GM18507 (cell line): Measurements from ENCODE around the gene CFD.
A peak's percentile ranks its signal among the peaks of the same experiment; 100 is the strongest.
"Not testable (repeated sequence)": the region's sequence is repeated elsewhere in the genome, so short reads cannot be mapped to it uniquely, and the experiment has no call there.

ENCODE experiments used
- DNase-seq: peaks from one replicate; pipeline ENCODE4 v3.0.0; 2011; ENCODE audit warnings: low read depth; ENCODE audit not compliant: insufficient read length; ENCODE audit errors: extremely low spot score
- FAIRE-seq: peaks from 2 replicates; lab custom pipeline; 2011; peaks lifted over from hg19 to GRCh38; lab: Jason Lieb, UNC

CFD gene

GRCh38 chr19:884420-885211, 25.2 kb downstream of the CFD start:
- no peak for FAIRE-seq
- no peak for DNase-seq

- DNase-seq (no peak), FAIRE-seq (no peak)
Measured at GRCh38 chr19:885536-886224, 26.2 kb downstream of the CFD start.

GRCh38 chr19:887072-887471, 27.6 kb downstream of the CFD start:
- no peak for DNase-seq
- FAIRE-seq: no peak

DNA sequence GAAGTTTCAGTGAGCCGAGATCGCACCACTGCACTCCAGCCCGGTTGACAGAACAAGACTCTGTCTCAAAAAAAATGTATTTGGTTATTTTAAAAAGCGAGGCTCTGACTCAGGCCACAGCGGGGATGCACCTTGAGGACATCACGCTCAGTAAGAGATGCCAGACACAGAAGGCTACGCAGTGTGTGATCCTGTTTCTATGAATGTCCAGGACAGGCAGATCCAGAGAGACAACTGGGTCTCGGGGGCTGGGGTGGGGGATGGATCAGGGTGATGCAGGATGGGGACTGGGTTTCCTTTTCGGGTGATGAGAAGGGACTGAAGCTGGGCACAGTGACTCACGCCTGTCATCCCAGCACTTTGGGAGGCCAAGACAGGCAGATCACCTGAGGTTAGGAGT, 28.1 kb downstream of the CFD start:
- DNase-seq (no peak), FAIRE-seq (no peak)

GRCh38 chr19:888581-889385, 29.3 kb downstream of the CFD start:
- FAIRE-seq (peak; percentile 66), DNase-seq (no peak)

DNA sequence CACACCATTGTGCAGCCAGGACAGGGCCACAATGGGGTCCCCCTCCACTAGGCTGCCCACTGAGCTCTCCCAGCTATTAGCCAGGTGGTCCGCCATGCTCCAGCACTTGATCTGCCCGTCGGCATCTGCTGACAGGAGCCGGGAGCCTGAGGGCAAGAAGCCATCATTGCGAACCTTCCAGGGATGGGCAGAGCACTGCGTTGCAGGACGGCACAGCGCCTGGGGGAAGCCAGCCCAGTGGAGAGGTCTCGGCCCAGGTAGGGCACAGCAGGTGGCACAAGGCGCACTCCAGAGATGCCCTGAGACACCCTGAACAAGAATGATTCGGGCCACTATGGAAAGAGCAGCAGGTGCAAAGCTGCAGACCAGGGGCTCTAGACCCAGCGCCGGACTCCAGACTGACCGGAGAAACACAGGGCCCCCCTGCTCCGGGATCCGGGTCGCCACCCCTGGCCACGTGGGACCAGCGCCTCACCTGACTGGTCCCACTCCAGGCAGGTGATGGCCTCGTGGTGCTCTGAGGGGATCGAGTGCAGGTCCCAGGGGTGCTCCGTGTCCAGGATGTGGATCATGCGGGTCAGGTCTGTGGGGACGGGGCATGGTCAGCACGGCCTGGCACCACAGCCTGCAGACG, 30.3 kb downstream of the CFD start:
- FAIRE-seq (no peak), DNase-seq (no peak)

DNA sequence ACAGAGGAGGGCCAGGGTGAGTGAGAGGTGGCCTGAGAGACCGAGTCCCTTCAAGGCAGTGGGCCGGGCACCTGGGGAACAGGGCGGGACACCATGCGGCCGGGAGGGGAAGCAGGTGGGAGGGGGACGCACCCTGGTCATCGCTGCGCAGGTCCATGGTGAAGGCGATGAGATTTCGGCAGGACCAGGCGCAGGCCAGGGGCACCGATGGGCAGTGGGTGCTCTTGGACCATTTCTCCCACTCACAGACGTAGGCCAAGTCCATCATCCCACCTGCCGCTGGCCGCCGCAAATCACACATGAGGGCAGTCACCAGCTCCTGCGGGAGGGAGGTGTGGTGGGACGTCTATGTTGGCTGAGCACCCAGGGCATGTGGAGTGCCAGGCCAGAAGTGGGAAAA, 31.4 kb downstream of the CFD start:
- FAIRE-seq: no peak
- DNase-seq: no peak

GRCh38 chr19:891421-892200, 32.1 kb downstream of the CFD start:
- FAIRE-seq, DNase-seq: not testable (repeated sequence)

- DNase-seq (no peak), FAIRE-seq (no peak)
Measured at GRCh38 chr19:892243-892893, 32.9 kb downstream of the CFD start.

DNA sequence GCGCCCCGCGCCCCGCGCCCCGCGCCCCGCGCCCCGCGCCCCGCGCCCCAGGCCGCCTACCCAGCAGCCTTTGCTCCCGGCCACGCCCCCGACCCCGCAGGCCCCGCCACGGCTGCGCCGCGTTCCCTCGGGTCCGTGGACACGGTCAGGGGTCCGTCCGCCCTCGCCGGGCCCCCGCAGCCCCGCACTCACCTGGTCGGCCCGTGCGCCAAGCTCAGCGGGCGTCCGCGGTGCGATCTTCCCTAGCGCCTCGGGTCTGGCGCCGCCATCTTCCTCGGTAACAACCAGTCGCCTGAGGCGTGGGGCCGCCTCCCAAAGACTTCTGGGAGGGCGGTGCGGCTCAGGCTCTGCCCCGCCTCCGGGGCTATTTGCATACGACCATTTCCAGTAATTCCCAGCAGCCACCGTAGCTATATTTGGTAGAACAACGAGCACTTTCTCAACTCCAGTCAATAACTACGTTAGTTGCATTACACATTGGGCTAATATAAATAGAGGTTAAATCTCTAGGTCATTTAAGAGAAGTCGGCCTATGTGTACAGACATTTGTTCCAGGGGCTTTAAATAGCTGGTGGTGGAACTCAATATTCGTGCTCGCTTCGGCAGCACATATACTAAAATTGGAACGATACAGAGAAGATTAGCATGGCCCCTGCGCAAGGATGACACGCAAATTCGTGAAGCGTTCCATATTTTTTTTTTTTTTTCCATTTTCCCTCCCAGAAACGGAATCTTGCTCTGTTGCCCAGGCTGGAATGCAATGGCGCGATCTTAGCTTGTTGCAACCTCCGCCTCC, 33.6 kb downstream of the CFD start, which contains the start of the genes MED16 and RNU6-9:
MED16 (minus strand) TSS at position 294 of the 796 bp plus-strand sequence. CDS start 2,056 bp downstream, outside the sequence.
RNU6-9 (plus strand) TSS at position 591 of the 796 bp plus-strand sequence.
- DNase-seq (peak; percentile 97), FAIRE-seq (peak; percentile 87)

DNA sequence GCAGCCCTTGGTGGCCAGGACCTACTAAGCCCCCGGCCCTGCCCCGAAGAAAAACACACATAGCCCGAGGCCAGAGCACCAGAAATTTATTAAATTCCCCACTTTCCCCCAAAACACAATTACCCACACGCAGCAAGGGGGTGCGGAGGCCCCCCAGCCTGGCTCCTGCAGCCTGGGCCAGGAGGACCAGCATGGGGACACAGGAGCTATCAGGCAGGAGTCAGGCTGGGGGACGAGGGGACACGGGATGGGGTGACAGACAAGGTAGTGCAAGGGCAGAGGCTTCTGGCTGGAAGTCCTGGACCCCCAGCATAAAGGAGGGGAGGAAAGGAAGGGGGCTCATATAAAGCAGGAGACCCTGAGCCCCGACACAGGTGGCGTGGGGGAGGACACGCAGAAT, 37.0 kb downstream of the CFD start:
- no peak for FAIRE-seq
- no peak for DNase-seq

DNA sequence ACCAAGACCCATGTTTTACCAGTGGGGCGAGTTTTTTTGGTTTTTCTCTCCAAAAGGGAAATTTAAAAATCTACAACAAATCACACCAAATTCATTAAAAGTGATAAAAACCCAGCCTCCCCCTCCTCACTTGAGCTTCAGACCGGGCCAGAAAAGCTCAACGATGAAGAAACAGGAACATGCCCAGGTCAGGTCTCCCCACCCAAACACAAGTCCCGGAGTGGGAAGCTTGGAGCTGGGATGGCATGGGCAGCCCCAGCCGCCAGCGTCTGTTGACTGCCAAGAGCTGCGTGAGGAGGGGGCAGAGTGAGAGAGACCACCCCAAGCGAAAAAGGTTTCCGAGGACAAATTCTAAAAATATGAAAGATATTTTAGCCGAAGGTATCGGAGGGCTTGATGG, 37.5 kb downstream of the CFD start:
- DNase-seq (no peak), FAIRE-seq (no peak)

GRCh38 chr19:897442-898039, 38.1 kb downstream of the CFD start:
- DNase-seq (no peak), FAIRE-seq (no peak)

- DNase-seq: no peak
- FAIRE-seq: no peak
Measured at GRCh38 chr19:898663-899062, 39.2 kb downstream of the CFD start.

DNA sequence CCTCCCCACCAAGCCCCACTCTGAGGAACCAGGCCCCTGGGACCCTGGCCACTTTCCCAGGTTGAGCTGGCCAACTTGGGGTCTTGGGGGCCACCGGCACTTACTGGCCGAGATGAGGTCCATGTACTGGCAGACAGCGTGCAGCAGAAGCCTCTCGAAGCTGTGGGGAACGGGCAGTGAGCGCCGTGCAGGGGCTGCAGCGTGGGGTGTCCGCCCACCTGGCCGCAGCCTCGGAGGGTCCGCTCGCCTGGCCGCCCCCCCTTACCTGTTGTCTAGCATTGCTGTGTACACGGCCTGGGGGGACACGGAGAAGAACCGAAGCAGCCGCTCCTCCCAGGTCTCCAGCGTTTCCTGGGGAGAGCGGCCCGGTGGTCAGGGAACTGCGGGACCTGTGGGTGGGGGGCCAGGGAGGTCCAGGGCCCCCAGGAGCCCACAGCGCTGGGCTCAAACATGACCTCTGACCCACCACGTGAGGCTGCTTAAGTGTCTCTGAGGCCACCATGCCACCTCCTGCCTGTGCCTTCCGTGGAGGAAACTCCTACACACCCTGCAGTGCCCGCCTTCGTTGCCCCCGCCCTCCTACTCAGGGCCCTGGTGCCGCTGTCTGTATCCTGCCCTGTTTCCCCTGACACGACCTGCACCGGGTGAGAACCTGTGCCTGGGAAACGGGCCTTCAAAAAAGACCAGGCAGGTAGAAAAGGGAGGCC, 40.0 kb downstream of the CFD start:
- DNase-seq (no peak), FAIRE-seq (no peak)

DNA sequence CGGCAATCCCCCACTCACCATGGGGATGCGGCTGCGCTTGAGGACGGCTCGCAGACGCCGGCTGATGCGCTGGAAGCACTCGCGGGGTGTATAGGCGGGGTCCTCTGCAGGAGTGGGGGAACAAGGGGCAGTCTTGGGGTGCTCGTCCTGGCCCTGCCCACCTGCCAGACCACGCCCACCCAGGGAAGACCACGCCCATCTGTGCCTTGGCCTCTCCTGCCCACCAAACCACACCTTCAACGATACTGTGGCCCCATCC, 40.5 kb downstream of the CFD start:
- no peak for DNase-seq
- no peak for FAIRE-seq
